CD4-positive, alpha-beta T cell treated with Interleukin-10 for 1 hour (primary cell): Measurements from ENCODE around the gene UBE2F.

Experiments
- DNase-seq: peaks from one replicate; pipeline ENCODE4 v3.0.0-alpha.2; 2020

The UBE2F gene

GRCh38 chr2:237966565-237967462 is at the start of gene UBE2F:
UBE2F (plus strand) TSS chr2:237967014; CDS start chr2:237973108, 6,094 bp downstream.
- peak; percentile 97 for DNase-seq

- no peak for DNase-seq
Measured at GRCh38 chr2:237917696-237918374, 49.0 kb upstream of the UBE2F start.

GRCh38 chr2:237919593-237919992 is 47.2 kb upstream of the UBE2F start:
- no peak for DNase-seq

- DNase-seq = no peak
Measured at GRCh38 chr2:237920673-237921072, 46.1 kb upstream of the UBE2F start.

GRCh38 chr2:237921967-237922492 is 44.8 kb upstream of the UBE2F start:
- DNase-seq = no peak

GRCh38 chr2:237922641-237923361 is 44.0 kb upstream of the UBE2F start:
- DNase-seq = no peak

GRCh38 chr2:237923481-237924163 is 43.2 kb upstream of the UBE2F start:
- peak; percentile 82 for DNase-seq

GRCh38 chr2:237924164-237924534 is 42.7 kb upstream of the UBE2F start:
- no peak for DNase-seq

GRCh38 chr2:237927135-237927534 is 39.7 kb upstream of the UBE2F start:
- DNase-seq = no peak

- DNase-seq = no peak
Measured at GRCh38 chr2:237927986-237928385, 38.8 kb upstream of the UBE2F start.

- no peak for DNase-seq
Measured at GRCh38 chr2:237929979-237930378, 36.8 kb upstream of the UBE2F start.

- no peak for DNase-seq
Measured at GRCh38 chr2:237931205-237931721, 35.6 kb upstream of the UBE2F start.

GRCh38 chr2:237932731-237933131 is 34.1 kb upstream of the UBE2F start:
- DNase-seq = no peak

GRCh38 chr2:237934186-237934585 is 32.6 kb upstream of the UBE2F start:
- no peak for DNase-seq

GRCh38 chr2:237935740-237936452 is 30.9 kb upstream of the UBE2F start:
- DNase-seq = no peak

GRCh38 chr2:237939251-237939650 is 27.6 kb upstream of the UBE2F start:
- no peak for DNase-seq

- DNase-seq = no peak
Measured at GRCh38 chr2:237940828-237941227, 26.0 kb upstream of the UBE2F start.

- no peak for DNase-seq
Measured at GRCh38 chr2:237941239-237941638, 25.6 kb upstream of the UBE2F start.

- no peak for DNase-seq
Measured at GRCh38 chr2:237942513-237942899, 24.3 kb upstream of the UBE2F start.

GRCh38 chr2:237943395-237944094 is 23.3 kb upstream of the UBE2F start:
- DNase-seq = no peak

- no peak for DNase-seq
Measured at GRCh38 chr2:237944302-237944701, 22.5 kb upstream of the UBE2F start.
